Activated CD4-positive, alpha-beta T cell treated with anti-CD3 and anti-CD28 coated beads, Interleukin-2, amount 50 U/mL, for 16 hours (primary cell): Measurements from ENCODE around the gene USH2A.

Experiments used
- DNase-seq: peaks from one replicate; pipeline ENCODE4 v3.0.0-alpha.2; 2020

The USH2A gene

GRCh38 chr1:215625949-215626348 lies 797.3 kb downstream of the USH2A start:
- no peak for DNase-seq

- DNase-seq, result no peak
These were observed 800.1 kb downstream of the USH2A start for GRCh38 chr1:215623162-215623561.

DNA sequence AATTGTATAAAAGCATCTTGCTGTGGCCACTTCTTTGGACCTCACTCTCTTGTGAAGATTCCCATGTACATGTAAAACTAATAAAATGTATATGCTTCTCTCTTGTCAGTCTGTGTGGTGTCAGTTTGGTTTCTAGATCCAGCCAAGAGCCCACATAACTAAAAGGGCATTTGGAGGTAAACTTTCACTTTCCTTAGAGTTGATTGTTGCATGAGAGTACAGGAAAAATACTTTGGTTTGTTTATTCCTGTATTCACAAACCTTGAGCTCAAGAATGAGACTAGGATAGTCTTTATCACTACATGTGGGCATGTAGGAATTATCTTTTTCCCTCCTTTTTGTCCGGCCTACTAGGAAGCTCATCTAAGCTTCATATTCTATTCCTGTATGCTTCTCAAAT lies 805.3 kb downstream of the USH2A start:
- no peak for DNase-seq

DNA sequence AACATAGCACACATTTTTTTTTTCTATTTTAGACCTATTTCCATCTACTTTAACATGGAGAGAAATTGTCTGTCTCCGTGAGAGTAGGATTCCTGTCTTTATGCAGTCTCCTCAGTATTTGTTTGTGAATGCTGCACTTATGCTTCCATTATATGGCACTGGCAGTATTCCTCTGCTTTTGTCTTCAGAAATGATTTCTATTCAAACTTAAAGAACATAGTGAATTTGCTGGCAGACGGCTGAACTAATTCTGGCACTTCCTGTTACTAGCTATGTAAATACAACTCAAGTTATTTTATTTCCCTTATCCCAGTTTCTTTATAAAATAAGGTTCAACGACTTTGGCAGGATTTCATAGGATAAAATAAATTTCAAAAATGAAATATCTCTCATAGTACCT lies 810.9 kb downstream of the USH2A start:
- no peak for DNase-seq

DNA sequence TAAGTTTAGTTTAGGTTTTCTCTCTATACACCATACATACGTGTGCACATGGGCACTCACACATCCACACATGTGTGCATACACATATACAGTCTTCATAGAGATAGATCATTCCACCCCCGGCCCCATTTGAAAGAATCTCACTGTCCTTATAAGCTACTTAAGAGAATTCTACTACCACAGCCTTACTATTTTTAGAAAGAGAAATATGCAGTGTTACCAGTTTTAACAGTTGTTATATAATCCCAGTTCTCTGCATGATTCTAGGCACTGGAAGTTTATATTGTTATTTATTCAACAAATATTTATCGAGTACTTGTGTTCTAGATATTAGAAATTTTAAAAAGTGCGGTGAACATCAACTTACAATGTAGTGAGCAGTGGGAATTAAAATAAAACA lies 814.6 kb downstream of the USH2A start:
- DNase-seq, result no peak

DNA sequence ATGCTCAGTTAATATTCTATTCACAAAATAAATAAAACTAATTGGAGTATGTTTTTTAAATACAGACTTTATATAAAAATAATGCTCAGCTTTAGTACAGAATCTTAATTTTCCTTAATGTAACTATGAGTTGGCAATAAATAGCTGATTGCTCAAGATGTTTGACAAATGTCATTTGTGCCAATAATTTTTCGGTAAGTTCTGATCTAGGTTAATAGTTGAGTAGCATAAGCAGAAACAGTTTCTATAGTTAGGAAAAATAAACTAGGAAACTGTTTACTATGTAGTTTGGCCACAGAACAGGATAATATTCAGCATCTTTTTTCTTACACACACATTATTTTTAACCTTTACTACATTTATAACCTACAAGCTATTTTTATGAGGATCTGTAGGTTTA lies 815.8 kb downstream of the USH2A start:
- no peak for DNase-seq

DNA sequence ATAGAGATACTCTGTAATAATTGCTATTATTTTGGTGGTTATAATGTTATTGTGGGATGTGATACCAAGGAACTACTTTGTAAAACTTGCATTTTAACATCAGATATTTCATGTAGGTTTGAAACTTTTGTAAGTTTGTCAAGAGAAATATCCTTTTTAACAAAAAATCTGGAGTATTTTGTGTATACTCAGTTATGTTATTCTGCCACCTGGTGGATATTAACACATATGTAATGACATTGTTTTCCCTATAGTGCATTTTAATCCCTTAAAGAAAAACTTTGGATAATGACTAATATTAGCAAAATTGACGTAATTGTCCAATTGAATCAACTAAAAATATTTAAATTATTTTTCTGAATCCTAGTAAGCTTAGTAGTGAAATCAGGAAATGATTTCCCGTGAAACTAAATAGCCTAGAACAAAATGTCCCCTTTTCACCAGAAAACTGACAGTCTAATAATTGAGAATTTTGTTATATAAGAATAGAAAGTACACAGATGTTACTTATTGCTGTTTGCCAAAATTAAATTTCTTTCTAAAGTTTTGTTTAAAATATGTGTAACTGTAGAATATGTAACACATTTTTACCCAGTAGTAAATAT lies 816.6 kb downstream of the USH2A start:
- DNase-seq, result no peak

DNA sequence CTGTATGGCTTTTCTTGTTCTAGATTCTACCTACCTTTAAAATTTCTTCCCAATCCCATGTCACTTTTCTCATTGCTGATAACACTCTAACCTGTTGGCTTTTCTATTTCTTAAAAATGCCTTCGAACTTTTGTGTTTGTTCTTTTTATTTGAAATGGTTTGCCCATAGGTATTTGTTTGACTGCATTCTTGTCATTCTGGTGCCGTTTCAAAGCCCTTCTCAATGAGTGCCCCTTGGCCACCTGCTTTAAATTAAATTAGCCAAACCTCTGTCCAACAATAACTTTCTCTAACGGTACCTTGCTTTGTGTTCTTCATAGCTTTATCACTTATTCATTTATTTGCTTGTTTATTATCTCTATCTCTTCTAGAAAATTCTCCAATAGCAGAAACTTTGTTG lies 817.2 kb downstream of the USH2A start:
- no peak for DNase-seq

- no peak for DNase-seq
These were observed 818.1 kb downstream of the USH2A start for GRCh38 chr1:215605011-215605621.

DNA sequence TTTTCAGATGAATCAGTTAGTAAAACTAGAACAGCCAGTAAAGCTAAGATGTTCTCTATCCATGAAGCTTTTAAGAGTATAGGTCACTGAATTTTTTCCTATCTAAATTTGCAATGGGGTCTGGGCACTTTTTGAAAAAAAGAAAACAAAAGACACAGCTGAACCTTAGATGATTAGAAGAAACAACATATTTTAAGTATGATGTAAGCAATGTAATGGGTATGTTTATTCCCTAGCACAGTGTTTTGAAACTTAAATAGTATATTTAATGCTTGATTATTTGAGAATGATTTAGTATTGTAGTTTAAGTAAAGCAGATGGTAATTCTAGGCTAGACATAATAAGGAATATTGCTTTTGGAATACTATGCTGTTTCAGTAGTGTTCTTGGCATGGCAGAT lies 819.9 kb downstream of the USH2A start:
- DNase-seq, result no peak

DNA sequence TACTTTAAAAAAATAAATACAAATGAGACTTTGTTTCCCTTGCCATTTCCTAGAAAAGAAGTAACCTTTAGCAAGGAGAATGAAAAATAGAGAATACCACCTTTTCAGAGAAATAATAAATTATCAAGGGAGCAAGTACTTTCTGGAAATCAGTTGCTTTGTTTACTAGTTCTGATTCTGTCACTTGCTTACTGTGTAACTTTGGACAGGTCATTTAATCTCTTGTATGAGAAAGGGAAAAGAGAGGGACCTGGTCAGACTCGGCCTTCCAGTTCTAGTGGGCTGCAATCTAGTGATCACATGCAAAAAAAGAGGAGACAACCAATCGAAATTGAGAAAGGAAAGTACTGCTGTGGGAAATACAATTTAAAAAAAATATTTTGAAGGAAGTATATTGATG lies 822.0 kb downstream of the USH2A start:
- DNase-seq, result no peak

DNA sequence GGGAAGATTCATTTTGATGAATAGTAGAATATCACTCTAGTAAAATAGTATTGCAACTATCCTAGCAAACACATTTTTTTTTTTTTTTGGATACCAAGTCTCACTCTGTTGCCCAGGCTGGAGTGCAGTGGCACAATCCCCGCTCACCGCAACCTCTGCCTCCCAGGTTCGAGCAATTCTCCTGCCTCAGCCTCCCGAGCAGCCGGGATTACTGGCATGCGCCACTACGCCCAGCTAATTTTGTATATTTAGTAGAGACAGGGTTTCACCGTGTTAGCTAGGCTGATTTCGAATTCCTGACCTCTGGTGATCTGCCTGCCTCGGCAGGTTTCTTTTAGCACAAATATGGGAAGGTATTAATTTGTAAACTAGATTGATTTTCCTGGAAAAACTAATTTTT lies 822.4 kb downstream of the USH2A start:
- no peak for DNase-seq

GRCh38 chr1:215600258-215600792 lies 822.9 kb downstream of the USH2A start:
- no peak for DNase-seq

DNA sequence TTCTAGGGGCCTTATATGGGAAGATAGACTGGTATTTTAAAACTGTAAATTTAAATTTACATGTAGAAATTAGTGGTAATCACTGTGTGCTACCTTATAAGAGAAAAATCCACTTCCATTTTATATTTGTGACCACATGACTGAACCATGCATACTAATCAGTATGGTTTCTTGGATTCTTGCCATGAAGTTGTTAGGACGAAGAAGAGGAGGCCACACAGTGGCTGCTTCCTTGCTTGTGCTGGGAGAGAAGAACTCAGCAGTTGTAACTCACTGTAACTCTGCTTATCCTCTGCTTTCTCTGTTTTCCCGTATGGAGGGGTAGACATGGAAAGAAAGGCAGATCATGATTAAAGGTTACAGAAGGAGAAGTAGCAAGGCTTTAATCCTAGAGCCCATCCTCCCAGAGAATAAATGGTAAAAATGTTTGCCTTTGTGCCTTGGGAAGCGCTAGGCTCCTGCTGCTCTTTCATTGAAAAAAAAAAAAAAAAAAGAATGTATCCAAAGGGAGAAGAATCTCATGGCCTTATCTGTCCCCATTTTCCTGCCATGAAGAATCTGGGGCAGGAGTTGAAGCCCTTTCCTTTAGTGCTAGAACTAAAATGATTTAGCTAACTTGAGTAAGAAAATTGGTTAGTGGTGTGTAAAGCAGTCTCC lies 823.7 kb downstream of the USH2A start:
- no peak for DNase-seq

DNA sequence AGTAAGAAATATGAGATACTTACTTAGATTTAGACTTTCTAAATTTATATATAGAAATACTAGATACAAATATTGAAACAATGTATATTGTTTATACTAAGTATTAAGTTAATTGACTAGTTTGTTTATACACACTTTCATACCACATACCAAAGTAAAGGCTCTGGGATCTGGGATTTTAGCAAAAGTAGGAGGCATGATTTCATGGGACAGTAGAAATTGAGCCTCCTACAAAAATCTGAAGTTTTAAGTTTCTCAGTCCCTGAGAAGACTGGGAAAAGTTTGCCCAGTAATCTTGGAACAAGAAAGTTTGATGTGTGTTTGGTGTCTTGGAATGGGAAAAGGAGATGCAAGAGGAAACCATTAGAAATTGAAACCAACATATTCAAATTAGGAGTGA lies 825.3 kb downstream of the USH2A start:
- no peak for DNase-seq

GRCh38 chr1:215595231-215595630 lies 828.0 kb downstream of the USH2A start:
- DNase-seq, result no peak

DNA sequence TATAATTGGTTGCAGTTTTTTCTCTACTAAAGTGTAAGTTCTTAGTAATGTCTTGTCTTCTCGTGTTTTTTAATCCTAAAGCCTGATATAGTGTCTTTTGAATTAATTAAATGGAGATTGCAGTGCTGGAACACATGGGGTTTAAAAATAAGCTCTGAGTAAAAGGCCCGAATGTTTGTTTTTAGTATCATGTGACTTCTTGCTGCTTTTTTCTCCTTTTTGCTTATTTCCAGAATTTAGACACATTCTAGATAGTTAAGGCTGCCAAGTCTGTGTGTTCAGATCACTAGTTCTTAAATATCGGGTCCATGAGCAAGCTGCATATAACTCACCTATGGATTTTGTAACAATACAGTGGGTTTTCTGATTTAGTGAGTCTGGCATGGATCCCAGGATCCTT lies 828.6 kb downstream of the USH2A start:
- no peak for DNase-seq

DNA sequence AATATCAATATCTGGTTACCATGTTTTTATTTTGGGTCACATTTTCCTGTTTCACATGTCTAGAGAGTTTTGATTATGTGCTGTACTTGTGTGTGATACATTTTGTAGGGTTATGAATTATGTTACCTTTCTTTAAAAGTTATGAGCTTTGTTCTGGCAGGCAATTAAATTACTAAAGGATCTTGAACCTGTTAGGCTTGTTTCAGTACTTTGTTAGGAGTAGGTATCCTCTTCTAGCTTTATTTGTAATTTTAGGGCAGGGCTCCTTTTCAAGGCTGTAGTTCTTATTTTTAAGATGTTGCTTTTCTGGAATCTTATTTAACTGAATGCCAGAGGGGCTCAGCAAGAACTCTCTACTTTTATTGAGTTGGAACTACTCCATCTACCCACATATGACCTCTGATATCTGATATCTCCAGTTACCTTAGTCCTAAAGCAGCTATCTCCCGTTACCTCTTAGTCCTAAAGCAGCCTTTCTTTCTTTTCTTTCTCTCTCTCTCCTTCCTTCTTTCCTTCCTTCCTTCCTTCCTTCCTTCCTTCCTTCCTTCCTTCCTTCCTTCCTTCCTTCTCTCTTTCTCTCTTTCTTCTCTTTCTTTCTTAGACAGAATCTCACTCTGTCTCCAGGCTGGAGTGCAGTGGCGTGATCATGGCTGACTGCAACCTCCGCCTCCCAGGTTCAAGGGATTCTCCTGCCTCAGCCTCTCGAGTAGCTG lies 832.3 kb downstream of the USH2A start:
- no peak for DNase-seq

GRCh38 chr1:215589650-215590435 lies 833.4 kb downstream of the USH2A start:
- DNase-seq, result no peak

DNA sequence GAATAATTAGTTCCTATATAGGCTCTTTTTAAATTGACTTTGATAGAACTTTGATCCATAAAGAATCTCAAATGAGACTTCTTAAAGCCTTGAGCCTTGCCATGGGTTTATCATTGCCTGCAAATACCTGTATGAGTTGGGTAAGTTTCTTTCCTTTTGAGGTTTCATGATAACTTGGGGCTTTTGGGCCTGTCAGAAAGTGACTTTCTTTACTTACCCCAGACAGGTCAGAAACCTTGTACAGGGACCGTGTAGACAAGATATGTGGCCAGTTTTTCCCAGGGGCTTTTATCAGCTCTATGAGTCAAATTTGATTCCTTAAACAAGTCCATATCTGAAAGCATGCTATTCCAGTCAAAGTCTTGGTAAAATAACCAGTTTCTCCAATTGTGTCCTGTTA lies 838.9 kb downstream of the USH2A start:
- DNase-seq, result no peak

DNA sequence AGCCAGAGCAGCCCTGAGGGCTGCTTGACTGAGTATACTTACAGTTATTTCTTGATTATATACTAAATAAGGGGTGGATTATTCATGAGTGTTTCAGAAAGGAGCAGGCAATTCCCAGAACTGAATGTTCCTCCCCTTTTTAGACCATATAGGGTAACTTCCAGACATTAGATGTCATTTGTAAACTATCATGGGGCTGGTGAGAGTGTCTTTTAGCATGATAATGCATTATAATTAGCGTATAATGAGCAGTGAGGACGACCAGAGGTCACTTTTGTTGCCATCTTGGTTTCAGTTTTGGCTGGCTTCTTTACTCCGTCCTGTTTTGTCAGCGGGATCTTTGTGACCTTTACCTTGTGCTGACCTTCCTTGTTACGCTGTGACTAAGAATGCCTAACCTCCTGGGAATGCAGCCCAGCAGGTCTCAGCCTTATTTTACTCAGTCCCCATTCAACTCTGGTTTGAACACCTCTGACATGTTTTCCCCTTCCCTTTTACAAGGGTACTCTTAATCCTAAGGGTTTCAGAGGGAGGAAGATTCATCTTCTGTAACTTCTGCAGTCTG lies 840.0 kb downstream of the USH2A start:
- DNase-seq, result no peak

DNA sequence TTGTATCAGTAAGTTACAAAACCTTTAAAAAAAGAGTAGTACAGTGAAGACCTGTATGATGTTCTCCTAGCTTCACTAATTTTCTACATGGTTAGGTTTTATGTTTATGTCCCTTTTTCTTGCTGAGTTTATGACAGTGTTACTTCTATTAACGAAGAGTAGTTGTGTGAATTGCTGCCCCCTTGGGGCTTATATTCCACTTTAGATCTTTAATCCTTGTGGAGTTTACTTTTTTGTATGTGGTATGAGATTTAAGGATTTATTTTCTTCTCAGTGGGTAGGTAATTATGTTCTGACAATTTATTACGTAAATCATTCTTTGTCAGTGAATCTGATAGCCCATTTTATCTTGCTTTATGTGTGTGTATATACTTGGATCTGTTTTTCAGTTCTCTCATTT lies 841.4 kb downstream of the USH2A start:
- DNase-seq, result no peak
